Sigmoid colon (tissue), 4 donors: ENCODE data around the gene ZSCAN30.

Source experiments
- EP300 ChIP-seq, 4 donors: sonication (generic); formaldehyde crosslinking; IDR thresholded peaks; one replicate each; pipeline ENCODE4 v1.6.1; 2017; ENCODE audit warnings: antibody characterized with exemption in 4 of 4
- POLR2A ChIP-seq, 2 donors: fragments of 450-650 bp; IDR thresholded peaks; one replicate each; pipeline ENCODE4 v1.6.1; 2016; ENCODE audit warnings: antibody characterized with exemption in 2 of 2, mild to moderate bottlenecking in 2 of 2, moderate library complexity in 2 of 2
- POLR2AphosphoS5 ChIP-seq, 4 donors: sonication (generic); formaldehyde crosslinking; IDR thresholded peaks; one replicate each; pipeline ENCODE4 v1.6.1; 2017; ENCODE audit warnings: antibody characterized with exemption in 4 of 4
- TF ChIP-seq, protein P1 (sequence below), 4 experiments: fragments of 450-650 bp in 3 of 4; fragments of 200-600 bp in 1 of 4; IDR thresholded peaks; one replicate each; pipeline ENCODE4 v1.5.1; 2016 to 2019; ENCODE audit warnings: antibody characterized with exemption in 4 of 4, mild to moderate bottlenecking in 3 of 4, moderate library complexity in 2 of 4

DNA sequence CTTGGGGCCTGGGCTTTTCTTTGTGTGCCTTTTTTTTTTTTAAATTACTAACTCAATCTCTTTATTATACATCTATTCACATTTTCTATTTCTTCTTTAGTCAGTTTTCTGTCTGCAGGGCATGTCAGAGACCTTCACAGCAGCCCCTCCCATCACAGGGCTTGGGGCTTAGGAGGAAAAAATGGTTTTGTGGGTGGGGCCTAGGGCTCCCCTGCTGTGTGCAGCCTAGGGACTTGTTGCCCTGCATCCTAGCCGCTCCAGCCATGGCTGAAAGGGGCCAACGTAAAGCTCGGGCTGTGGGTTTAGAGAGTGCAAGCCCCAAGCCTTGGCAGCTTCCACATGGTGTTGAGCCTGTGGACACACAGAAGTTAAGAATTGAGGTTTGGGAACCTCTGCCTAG, 13.8 kb downstream of the ZSCAN30 start:
- TF ChIP-seq, protein P1, sequence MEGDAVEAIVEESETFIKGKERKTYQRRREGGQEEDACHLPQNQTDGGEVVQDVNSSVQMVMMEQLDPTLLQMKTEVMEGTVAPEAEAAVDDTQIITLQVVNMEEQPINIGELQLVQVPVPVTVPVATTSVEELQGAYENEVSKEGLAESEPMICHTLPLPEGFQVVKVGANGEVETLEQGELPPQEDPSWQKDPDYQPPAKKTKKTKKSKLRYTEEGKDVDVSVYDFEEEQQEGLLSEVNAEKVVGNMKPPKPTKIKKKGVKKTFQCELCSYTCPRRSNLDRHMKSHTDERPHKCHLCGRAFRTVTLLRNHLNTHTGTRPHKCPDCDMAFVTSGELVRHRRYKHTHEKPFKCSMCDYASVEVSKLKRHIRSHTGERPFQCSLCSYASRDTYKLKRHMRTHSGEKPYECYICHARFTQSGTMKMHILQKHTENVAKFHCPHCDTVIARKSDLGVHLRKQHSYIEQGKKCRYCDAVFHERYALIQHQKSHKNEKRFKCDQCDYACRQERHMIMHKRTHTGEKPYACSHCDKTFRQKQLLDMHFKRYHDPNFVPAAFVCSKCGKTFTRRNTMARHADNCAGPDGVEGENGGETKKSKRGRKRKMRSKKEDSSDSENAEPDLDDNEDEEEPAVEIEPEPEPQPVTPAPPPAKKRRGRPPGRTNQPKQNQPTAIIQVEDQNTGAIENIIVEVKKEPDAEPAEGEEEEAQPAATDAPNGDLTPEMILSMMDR (IDR thresholded peaks at IDR 0.05), result no peak
- no peak for TF ChIP-seq POLR2AphosphoS5 (IDR thresholded peaks at IDR 0.05)
- no peak for TF ChIP-seq EP300 (IDR thresholded peaks at IDR 0.05)
- TF ChIP-seq POLR2A (IDR thresholded peaks at IDR 0.05), result no peak
